Activated naive CD4-positive, alpha-beta T cell treated with anti-CD3 and anti-CD28 coated beads, Interleukin-2, amount 50 U/mL, for 24 hours (primary cell): ENCODE measurements around the gene TP53I3.
"Not testable (repeated sequence)": the region's sequence is repeated elsewhere in the genome, so short reads cannot be mapped to it uniquely, and the experiment has no call there.

Source experiments
- H3K27ac Mint-ChIP-seq: one replicate; pipeline ENCODE4 v1.8.0; 2021; ENCODE audit warnings: mild to moderate bottlenecking, mixed read lengths
- H3K27me3 Mint-ChIP-seq: one replicate; pipeline ENCODE4 v1.8.0; 2021; ENCODE audit warnings: mixed read lengths
- H3K36me3 Mint-ChIP-seq: one replicate; pipeline ENCODE4 v1.8.0; 2021; ENCODE audit warnings: mixed read lengths
- H3K4me1 Mint-ChIP-seq: one replicate; pipeline ENCODE4 v1.8.0; 2021; ENCODE audit warnings: mixed read lengths
- H3K4me3 Mint-ChIP-seq: one replicate; pipeline ENCODE4 v1.8.0; 2021; ENCODE audit warnings: mild to moderate bottlenecking, mixed read lengths
- H3K9me3 Mint-ChIP-seq: one replicate; pipeline ENCODE4 v1.8.0; 2021; ENCODE audit warnings: mixed read lengths

Gene TP53I3, protein sequence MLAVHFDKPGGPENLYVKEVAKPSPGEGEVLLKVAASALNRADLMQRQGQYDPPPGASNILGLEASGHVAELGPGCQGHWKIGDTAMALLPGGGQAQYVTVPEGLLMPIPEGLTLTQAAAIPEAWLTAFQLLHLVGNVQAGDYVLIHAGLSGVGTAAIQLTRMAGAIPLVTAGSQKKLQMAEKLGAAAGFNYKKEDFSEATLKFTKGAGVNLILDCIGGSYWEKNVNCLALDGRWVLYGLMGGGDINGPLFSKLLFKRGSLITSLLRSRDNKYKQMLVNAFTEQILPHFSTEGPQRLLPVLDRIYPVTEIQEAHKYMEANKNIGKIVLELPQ

GRCh38 chr2:24084386-24085199, at the start of gene TP53I3:
Gene TP53I3, minus strand, starts transcription at chr2:24084834. Its CDS starts 508 bp downstream, at chr2:24084326.
- peaks cover 11% of the 10 kb centered on the region for H3K4me1 Mint-ChIP-seq
- peak within 1 kb of the TSS; percentile 68 for H3K27ac Mint-ChIP-seq
- H3K27me3 Mint-ChIP-seq, result no peaks in the 10 kb centered on the region
- no peaks in the 10 kb centered on the region for H3K9me3 Mint-ChIP-seq
- H3K36me3 Mint-ChIP-seq, result no peaks in the 10 kb centered on the region
- H3K4me3 Mint-ChIP-seq, result peak within 1 kb of the TSS; percentile 90

GRCh38 chr2:24132543-24132942, 47.9 kb upstream of the TP53I3 start:
- H3K4me3 Mint-ChIP-seq, result no peak overlapping the region
- H3K9me3 Mint-ChIP-seq, result no peaks in the 10 kb centered on the region
- no peak overlapping the region for H3K27ac Mint-ChIP-seq
- H3K27me3 Mint-ChIP-seq, result no peaks in the 10 kb centered on the region
- H3K36me3 Mint-ChIP-seq, result peaks cover 9% of the 10 kb centered on the region
- H3K4me1 Mint-ChIP-seq, result no peaks in the 10 kb centered on the region

- H3K4me1 Mint-ChIP-seq, result peaks cover 12% of the 10 kb centered on the region
- H3K27me3 Mint-ChIP-seq, result no peaks in the 10 kb centered on the region
- H3K27ac Mint-ChIP-seq, result no peak overlapping the region
- H3K4me3 Mint-ChIP-seq, result no peak overlapping the region
- H3K9me3 Mint-ChIP-seq, result no peaks in the 10 kb centered on the region
- H3K36me3 Mint-ChIP-seq, result no peaks in the 10 kb centered on the region
Observed at GRCh38 chr2:24125956-24126355, 41.3 kb upstream of the TP53I3 start.

- Mint-ChIP-seq H3K27ac (peak overlapping the region; percentile 52), H3K9me3 (no peaks in the 10 kb centered on the region), H3K36me3 (no peaks in the 10 kb centered on the region), H3K27me3 (no peaks in the 10 kb centered on the region), H3K4me1 (peaks cover 12% of the 10 kb centered on the region), H3K4me3 (peak overlapping the region; percentile 81)
Observed at GRCh38 chr2:24123922-24124580, 39.4 kb upstream of the TP53I3 start.

- H3K27me3 Mint-ChIP-seq, result no peaks in the 10 kb centered on the region
- peak within 1 kb of the TSS; percentile 52 for H3K27ac Mint-ChIP-seq
- H3K36me3 Mint-ChIP-seq, result no peaks in the 10 kb centered on the region
- no peaks in the 10 kb centered on the region for H3K9me3 Mint-ChIP-seq
- H3K4me1 Mint-ChIP-seq, result peaks cover 12% of the 10 kb centered on the region
- H3K4me3 Mint-ChIP-seq, result peak within 1 kb of the TSS; percentile 86
Observed at GRCh38 chr2:24123195-24123921, 38.7 kb upstream of the TP53I3 start, which contains the start of the genes FAM228B and PFN4. Gene FAM228B, plus strand, starts transcription at chr2:24123469. Its CDS starts 893 bp downstream, at chr2:24124362. Gene PFN4, minus strand, starts transcription at chr2:24123334. Its CDS starts 799 bp downstream, at chr2:24122535.

GRCh38 chr2:24122366-24123194, 37.9 kb upstream of the TP53I3 start:
- Mint-ChIP-seq H3K9me3 (no peaks in the 10 kb centered on the region), H3K36me3 (no peaks in the 10 kb centered on the region), H3K27ac (no peak overlapping the region), H3K4me3 (peak overlapping the region; percentile 86), H3K27me3 (no peaks in the 10 kb centered on the region), H3K4me1 (peaks cover 12% of the 10 kb centered on the region)

- H3K27ac Mint-ChIP-seq, result no peak overlapping the region
- no peak overlapping the region for H3K4me3 Mint-ChIP-seq
- H3K4me1 Mint-ChIP-seq, result peaks cover 12% of the 10 kb centered on the region
- H3K9me3 Mint-ChIP-seq, result no peaks in the 10 kb centered on the region
- H3K36me3 Mint-ChIP-seq, result no peaks in the 10 kb centered on the region
- no peaks in the 10 kb centered on the region for H3K27me3 Mint-ChIP-seq
Observed at GRCh38 chr2:24121469-24121868, 36.8 kb upstream of the TP53I3 start.

GRCh38 chr2:24121066-24121465, 36.4 kb upstream of the TP53I3 start:
- Mint-ChIP-seq H3K4me3 (no peak overlapping the region), H3K36me3 (no peaks in the 10 kb centered on the region), H3K27me3 (no peaks in the 10 kb centered on the region), H3K27ac (no peak overlapping the region), H3K4me1 (peaks cover 12% of the 10 kb centered on the region), H3K9me3 (no peaks in the 10 kb centered on the region)

DNA sequence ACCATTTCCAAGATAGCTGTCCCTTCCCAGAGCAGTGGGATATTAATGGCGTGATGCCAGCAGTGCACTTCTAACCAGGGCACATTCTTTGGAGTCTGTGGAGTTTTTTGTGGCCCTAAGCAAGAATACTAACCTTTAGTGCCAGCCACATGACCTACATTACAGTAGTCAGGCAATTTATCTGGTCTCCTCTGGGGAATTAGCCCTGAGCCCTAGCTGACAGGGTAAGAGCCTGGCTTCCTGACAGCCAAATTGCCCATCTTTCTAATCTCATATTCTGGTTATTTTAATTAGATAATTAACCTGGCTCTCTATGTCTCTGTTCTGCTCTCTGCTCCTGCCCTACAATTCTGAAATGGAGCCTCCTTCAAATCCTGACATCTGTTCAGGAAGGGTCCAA, 33.3 kb upstream of the TP53I3 start:
- Mint-ChIP-seq H3K4me3 (no peak overlapping the region), H3K4me1 (peaks cover 5% of the 10 kb centered on the region), H3K27ac (no peak overlapping the region), H3K36me3 (peaks cover under 1% of the 10 kb centered on the region), H3K9me3 (peaks cover under 1% of the 10 kb centered on the region), H3K27me3 (no peaks in the 10 kb centered on the region)

DNA sequence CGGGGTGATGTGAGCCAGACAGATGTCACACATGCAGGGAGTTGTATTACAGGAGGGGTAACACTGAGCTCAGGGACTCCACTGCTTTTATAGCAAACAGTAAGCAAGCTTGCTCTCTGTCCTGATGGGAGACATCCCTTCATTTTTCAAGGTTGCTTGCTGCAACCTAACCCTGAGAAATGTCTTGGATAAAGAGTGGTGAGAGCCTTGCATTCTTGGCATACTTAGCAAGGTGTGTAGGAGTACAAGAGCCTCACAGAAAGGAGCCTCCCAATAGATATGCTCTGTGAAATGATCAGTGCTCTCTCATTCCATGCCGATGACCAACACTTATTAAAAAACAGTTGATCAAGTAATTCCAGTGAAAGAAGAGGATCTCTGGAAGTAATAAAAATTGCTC, 30.4 kb upstream of the TP53I3 start:
- Mint-ChIP-seq H3K4me1 (no peaks in the 10 kb centered on the region), H3K9me3 (peaks cover 5% of the 10 kb centered on the region), H3K27ac (no peak overlapping the region), H3K27me3 (no peaks in the 10 kb centered on the region), H3K4me3 (no peak overlapping the region), H3K36me3 (peaks cover 3% of the 10 kb centered on the region)

- Mint-ChIP-seq H3K4me1 (no peaks in the 10 kb centered on the region), H3K27me3 (no peaks in the 10 kb centered on the region), H3K27ac (no peak overlapping the region), H3K9me3 (peaks cover 19% of the 10 kb centered on the region), H3K36me3 (peaks cover 6% of the 10 kb centered on the region), H3K4me3 (no peak overlapping the region)
Observed at GRCh38 chr2:24111407-24111901, 26.8 kb upstream of the TP53I3 start.

- H3K9me3 Mint-ChIP-seq, result peaks cover 19% of the 10 kb centered on the region
- peaks cover 8% of the 10 kb centered on the region for H3K36me3 Mint-ChIP-seq
- H3K27me3 Mint-ChIP-seq, result no peaks in the 10 kb centered on the region
- no peak overlapping the region for H3K27ac Mint-ChIP-seq
- H3K4me1 Mint-ChIP-seq, result no peaks in the 10 kb centered on the region
- H3K4me3 Mint-ChIP-seq, result no peak overlapping the region
Observed at GRCh38 chr2:24110660-24111303, 26.1 kb upstream of the TP53I3 start.

DNA sequence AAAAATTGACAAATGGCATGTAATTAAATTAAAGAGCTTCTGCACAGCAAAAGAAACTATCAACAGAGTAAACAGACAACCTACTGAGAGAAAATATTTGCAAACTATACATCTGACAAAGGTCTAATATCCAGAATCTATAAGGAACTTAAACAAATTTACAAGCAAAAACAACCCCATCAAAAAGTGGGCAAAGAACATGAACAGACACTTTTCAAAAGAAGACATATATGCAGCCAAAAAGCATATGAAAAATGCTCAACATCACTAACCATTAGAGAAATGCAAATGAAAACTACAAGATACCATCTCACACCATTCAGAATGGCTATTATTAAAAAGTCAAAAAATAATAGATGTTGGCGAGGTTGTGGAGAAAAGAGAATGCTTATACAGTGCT, 24.8 kb upstream of the TP53I3 start:
- not testable (repeated sequence) for H3K27ac Mint-ChIP-seq, H3K4me3 Mint-ChIP-seq, H3K36me3 Mint-ChIP-seq, H3K4me1 Mint-ChIP-seq, H3K27me3 Mint-ChIP-seq
- H3K9me3 Mint-ChIP-seq, result peaks cover 19% of the 10 kb centered on the region

GRCh38 chr2:24107336-24107735, 22.7 kb upstream of the TP53I3 start:
- Mint-ChIP-seq H3K4me1 (no peaks in the 10 kb centered on the region), H3K9me3 (peaks cover 14% of the 10 kb centered on the region), H3K27me3 (no peaks in the 10 kb centered on the region), H3K4me3 (no peak overlapping the region), H3K27ac (no peak overlapping the region), H3K36me3 (peaks cover 10% of the 10 kb centered on the region)
